ENCODE results near the gene ABCD1.
"Not testable (repeated sequence)": the region's sequence is repeated elsewhere in the genome, so short reads cannot be mapped to it uniquely, and the experiment has no call there.

ABCD1 gene

DNA sequence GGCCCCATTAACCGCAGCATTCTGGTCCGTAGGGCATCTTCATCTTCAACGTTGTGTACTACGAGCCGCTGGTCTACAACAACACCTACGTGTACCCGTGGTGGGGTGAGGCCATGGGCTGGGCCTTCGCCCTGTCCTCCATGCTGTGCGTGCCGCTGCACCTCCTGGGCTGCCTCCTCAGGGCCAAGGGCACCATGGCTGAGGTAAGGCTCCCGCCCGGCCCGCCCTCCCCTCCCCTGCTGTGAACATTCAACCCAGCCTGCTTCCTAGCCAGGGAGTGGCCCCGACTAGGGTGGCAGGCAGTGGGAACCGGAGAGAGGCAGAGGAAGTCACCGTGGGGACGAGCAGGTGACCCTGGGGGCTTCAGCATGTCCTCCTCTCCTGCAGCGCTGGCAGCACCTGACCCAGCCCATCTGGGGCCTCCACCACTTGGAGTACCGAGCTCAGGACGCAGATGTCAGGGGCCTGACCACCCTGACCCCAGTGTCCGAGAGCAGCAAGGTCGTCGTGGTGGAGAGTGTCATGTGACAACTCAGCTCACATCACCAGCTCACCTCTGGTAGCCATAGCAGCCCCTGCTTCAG lies 29.9 kb upstream of the ABCD1 start:
- no peak for DNase-seq

DNA sequence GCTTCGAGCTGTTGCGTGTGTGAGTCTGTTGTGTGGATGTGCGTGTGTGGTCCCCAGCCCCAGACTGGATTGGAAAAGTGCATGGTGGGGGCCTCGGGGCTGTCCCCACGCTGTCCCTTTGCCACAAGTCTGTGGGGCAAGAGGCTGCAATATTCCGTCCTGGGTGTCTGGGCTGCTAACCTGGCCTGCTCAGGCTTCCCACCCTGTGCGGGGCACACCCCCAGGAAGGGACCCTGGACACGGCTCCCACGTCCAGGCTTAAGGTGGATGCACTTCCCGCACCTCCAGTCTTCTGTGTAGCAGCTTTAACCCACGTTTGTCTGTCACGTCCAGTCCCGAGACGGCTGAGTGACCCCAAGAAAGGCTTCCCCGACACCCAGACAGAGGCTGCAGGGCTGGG lies 28.6 kb upstream of the ABCD1 start:
- DNase-seq, result no peak

DNA sequence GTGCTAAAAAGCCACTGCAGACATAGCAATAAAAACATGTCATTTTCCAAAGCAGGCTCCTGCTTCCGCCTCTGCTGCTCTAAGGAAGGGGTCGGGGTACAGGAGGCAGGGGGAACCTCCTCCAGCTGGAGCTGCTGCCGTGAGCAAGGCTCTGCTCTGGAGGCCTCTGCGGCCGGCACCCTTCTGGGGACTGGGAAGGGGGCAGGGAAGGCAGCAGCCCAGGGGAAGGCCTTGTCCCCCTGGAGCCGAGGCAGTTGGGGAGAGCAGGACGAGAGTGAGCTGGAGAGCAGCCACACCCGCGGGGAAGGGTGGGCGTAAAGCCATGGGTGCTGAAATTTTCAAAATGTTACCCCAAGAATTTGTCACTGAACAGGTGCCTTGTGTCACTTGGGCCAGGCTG lies 28.1 kb upstream of the ABCD1 start:
- not testable (repeated sequence) for DNase-seq

DNA sequence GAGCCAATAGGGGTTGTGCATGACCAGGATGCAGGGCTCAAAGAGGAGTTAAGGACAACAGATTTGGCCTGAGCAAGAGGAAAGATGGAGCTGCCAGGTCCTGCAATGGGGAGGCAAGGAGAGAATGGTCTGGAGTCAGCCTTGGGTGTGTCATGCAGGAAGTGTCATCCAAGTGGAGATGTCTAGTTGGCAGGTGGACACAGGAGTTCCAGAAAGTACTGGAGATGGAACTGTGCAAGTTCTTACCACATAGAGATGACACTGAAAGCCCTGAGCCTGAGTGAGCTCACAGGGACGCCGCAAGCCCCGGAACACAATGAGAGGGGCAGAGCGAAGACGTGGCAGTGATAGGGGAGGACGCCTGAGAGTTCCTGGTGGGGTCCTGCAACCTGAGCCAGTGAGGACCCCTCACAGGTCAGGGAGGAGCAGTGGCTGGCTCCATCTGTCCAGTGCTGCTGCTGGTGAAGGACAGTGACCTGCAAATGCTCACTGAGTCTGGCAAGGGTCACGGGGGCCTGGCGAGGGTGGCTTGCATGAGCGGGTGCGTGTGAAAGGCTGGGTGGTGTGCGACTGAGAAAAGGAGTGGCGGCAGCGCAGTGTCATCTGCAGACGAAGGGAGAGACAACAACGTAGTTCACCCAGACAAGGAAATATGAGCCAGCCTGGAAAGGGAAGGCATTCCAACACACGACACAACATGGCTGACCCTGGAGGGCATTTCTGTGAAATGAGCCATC lies 27.5 kb upstream of the ABCD1 start:
- DNase-seq, result not testable (repeated sequence)

DNA sequence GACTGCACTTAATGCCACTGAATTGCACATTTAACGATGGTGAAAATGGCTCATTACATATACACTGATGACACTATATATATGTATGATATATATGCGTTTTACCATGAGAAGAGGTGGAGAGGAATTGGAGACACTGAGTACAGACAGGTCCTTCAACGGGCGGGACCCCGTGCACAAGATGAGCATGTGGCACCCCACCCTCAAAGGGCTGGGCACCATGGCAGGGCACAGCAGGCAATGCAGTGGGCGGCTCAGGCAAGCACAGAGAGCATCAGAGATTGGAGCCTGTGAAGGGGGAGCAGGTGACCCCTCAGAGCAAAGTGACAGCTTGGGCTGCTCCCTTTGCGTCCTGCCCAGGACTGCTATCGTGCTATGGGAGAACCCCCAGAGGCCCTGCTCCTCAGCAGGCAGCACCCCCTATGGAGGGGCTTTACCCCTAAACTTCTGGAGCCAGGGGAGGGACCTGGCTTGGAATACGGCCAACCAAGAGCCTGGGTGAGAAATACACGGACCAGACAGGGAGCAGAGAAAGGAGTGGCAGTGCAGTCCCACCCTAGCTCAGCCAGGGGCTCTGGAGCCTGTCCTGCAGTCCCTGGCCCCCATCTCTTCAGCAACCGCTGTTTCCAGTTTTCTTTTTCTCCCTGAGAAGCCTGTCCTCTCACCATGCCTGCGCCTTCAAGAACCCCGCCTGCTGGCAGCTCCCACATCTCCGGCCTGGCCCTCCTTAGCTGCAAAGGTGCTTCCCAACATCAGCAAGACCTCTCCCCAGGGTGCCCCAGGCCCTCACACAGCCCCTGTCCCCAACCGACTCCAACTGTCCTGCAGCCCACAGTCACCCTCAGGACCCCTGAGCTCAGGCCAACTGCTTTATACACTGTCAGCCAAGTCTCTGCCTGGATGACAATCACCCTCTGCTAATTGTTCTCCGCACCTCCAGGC lies 26.5 kb upstream of the ABCD1 start:
- DNase-seq, result no peak

DNA sequence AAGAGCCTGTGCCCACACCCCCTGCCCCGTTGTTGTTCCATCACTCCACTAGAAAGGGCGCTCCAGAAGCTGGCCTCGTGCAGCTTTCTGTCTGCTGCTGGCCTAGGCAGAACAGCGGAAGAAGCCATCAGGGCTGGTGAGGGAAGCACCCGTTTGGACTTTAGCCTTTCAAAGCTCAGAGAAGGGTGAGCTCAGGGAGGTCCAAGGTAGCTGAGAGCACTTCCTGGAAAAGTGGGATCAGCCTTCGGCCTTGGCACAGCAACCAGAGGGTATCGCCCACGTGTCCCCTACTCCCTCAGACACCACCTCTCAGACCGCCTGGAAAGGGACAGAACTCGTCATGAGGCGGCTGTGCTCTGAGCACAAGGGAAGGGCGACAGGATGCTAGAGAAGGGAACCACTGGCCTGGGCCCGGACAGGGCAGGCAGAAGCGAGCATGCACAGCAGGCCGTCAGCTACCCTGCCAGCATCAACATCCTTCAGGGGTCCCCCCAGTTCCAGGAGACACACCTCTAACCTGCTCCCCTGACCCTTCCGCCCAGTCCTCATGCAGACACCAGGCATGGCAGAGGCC lies 25.4 kb upstream of the ABCD1 start:
- not testable (repeated sequence) for DNase-seq

DNA sequence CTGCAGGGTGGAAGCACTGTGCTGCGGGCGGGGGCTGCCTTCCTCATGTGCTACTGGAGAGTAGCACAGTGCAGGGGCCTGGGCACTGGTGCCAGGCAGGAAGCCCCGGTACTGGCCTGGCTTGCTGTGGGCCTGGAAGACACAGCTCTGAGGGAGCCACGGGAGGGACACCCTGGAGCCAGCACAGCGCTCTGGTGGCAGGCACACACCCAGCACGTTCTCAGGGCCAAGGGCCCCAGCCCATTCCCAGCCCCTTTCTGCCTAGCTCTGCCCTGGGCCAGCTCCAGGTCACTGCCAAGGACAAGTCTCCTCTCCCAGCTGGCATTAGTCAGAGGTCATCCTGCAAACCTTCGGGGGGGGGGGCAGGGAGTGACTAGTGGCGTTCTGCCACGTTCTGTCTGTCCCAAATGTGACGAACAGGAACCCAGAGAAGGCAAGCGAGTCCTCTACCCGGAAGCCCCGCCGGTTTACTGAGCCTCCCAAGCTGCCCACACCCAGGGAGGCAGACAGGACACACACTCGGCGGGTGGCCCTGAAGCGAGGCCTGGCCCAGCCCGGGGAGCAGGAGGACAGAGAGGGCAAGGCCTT lies 24.8 kb upstream of the ABCD1 start:
- not testable (repeated sequence) for DNase-seq

DNA sequence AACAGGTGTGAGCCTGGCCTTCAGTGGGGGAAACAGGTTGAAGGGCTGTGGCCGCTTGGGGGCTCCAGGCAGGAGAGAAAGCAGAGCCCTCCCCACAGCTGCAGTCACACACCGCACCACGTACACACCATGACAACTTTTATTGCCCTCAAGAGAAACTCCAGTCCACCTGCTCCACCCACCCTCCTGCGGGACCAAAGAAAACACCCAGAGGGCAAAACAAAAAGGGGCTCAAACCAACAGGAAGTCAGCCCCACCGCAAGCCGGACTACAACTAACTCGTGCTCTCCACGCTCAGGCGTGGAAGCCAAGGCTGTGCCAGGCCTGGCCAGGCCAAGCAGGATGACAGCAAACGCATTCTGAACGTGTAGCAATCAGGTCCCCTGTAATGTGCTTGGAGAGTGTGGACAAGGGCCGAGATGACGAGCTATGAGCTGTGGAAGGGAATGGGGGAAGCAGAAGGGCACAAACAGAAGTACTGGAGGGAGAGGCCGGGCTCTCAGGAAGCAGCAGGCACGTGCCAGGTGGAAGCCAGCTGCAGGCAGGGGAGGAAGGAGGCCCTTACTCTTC lies 24.2 kb upstream of the ABCD1 start:
- DNase-seq, result no peak

DNA sequence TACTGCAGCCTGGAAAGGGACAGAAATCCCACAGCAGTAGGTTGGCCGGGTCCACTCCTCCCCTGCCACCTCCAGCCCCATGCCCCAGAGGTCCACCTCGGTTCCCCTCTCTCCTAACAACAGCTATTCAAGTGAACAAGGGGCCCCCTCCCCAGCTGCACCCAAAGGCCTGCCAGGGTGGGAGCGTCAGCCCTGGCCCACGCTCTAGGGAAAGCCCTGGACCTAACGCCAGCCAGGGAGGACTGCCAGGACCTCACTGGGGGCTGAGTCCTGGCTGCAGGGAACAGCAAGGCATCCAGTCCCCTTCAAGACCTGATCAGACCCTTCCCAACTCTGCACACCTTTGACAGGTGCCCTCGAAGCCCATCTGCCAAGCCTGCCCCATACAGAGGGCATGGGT lies 23.7 kb upstream of the ABCD1 start:
- DNase-seq, result no peak

DNA sequence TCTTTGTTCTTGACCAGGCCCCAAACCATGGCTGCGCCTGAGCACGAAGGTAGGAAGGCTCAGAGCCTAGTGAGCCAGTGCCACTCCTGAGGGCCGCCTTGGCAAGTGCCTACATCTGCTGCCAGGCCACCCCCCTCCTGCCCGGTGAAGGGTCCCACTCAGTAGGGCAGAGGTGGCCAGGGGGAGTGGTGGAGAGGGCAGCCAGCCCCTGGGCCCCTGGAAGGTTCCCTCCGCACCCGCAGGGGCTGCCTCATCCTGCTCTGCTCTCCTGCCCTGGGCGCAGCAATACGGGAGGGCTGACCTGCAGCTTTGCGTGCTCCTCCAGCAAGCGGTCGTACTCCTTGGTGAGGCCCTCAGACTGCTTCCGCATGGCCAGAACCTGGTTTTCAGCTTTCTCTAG lies 22.9 kb upstream of the ABCD1 start:
- DNase-seq, result no peak

DNA sequence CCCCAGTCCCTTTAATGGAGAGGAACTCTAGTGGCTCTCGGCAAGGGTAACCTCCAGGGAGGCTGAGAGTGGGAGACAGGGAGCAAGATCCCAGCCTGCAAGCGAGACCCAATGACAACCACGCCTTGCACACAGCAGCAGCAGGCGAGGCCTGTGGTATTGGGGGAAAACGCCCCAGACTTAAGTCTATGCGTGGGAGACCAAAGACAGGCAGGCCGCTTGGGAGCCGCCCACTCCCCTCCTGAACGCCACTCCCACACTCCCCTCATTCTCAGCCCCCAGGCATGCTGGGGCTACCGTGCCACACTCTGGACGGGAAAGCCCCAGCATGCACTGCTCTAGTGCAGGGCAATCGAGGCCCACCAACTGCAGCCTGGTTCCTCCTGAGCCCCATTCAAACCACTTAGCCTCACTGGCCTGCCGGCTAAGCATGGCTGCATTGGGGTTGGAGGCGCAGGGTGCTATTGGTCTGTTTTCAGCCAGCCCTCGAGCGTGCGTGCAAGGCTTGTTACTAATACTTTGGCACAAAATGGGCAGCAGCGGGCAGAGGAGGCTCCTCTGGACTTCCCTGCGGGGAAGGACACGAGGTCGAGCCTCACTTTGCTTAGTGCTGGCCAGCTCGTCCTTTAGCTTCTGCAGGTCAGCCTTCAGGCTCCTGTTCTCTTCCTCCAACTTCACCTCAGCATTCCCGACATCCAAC lies 22.2 kb upstream of the ABCD1 start:
- DNase-seq, result no peak

DNA sequence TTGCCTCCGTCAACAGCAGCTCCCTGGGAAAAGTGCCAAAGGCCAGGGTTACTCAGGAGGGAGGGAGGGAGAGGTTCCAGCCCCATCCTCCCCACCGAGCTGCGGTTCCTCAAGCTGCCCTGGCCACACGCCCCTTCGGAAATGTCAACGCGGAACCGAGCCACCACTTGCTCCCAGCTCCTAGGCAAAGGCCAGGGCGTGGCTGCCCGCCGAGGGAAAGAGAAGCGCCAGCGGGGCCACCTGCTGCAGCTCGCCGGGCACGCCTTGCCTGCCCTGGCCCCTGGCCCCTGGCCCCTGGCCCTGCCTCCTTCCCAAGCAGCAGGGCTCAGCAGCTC lies 21.7 kb upstream of the ABCD1 start:
- DNase-seq, result no peak

DNA sequence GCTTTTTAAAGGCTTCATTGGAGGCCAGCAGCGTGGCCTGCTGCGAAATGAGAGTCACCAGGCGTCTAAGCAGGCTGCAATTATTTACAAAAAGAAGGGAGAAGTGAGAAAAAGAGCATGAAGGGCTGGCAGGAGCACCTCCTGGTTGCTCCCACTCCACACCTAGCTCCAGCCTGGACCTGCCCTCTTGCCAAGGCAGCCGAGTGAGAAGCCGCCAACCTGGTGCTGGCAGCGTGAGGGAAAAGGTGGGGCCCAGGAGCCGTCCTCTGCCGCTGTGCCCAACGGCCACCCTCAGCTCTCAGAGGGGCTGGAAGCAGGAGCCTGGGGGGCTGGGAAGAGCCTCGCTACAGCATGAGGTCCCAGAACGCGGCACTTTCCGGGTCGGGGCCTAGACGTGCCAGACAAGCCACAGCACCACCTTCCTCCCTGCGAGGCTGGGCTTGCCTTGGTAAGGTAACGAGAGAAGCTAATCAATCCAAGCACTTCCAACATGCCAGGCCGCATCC lies 20.6 kb upstream of the ABCD1 start:
- no peak for DNase-seq

DNA sequence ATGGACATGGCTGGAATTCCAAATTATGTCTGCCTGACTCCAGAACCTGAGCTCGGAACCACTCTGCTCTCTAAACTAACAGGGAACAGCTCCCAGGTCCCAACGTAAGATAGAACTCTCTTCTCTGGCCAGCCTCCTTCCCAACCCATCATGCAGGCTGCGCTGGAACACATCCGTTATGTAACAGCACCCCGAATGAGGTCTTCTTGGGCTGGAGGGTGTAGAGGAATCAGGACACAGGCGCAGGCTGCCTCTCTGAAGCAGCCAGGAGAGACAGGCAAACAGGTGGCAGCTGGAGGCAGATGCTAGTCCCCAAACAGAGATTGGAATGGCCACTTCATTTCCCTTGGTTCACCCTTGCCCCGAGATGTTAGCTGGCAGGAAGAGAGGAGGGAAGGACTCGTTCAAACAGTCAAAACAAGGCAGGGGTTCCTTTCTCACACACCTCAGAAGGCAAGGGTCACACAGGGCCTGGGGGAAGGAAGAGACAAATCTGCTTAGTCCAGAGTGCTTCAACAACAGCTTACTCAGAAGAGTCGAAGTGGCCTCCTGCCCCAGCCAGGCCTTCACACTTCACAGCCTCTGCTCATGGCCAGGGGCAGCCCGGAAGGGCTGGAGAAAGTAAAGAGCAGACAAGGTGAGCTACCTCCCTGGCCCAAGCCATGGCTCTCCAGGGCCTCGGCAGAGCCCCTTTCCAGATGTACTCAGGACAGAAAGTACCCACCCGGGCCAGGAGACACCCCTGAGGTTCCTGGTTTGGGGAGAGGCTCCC lies 19.8 kb upstream of the ABCD1 start:
- not testable (repeated sequence) for DNase-seq

DNA sequence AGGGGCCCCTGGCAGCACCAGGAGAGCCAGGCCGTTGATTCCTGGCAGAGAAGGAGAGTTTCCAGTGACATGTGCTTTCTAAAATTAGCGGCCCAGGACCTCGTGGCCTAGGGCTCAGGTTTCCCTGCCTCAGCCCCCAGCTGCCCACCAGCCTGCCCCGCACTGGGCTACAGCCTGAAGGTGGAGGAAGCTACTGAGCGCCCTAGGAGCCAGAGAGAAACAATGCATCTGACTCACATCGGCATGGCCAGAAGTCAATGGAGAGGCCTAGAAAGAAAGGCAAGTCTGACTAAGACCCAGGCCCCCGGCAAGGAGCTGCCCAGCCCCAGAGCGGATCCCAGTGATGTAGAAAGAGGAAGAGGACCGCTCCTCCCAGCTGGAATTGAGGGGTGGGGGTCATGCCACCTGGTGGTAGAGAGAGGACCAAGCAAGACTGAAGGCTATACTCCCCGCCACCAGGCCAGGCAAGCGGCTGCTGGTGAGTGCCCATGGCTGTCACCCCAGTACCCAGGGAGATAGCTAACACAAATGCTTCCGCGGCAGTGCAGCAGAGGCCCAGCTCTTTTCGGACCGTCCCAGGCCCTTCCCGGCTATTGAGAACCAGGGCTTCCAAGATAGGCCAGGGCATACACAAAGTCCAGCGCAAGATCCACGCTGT lies 19.1 kb upstream of the ABCD1 start:
- DNase-seq, result not testable (repeated sequence)

DNA sequence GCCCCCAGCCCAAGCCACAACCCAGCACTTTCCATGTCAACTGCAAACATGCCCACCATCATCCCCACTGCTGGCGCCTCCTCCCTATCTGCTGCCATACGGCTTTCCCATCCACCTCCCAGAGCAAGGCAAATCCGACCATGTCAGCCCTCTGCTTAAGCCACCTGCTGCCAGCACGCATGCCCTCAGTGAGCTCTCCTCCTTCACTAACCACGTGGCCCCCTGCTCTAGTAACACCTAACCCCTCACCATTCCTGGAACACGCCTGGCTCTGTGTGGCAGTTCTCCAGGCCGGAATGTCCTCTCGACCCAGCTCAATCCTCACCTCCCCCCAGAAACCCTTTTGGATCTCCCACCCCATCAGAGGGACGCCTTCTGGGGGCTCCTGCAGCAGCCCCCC lies 17.9 kb upstream of the ABCD1 start:
- no peak for DNase-seq

DNA sequence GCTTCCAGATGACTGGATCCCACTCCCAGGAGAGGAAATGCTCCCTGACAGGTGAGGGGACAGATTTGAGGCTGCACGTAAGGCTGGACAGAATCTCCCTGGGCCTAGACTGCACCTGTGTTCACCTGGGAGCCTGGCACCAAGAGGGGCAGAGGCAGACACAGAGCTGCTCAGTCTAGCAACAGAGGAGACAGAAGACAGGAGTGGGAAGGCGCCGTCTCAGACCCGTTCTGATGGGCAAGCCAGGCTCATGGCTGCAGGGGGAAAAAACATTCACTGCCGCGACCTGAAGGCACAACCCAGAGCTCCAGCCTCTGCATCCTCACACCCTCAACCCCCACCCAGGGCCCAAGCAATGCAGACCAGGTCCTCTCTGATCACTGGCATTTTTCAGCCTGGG lies 17.2 kb upstream of the ABCD1 start:
- DNase-seq, result no peak

DNA sequence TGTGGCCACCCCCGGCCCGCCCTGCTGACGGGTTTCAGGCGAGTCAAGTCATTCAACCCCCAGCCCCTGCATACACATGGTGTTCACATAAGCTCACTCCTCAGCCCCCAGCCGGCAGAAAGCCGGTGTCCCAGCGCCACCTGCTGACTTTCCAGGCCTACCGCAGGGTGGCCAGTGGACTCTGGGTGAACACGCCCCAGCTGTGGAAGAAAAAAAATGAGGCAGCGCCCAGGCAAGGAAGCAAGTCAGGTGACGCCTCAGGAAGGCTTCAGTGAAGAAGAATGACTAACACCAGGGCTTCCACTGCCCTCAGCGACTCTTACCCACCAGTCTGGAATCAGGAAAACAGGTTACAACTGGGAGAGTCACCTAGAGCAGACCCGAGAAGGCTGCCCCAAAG lies 16.2 kb upstream of the ABCD1 start:
- no peak for DNase-seq

DNA sequence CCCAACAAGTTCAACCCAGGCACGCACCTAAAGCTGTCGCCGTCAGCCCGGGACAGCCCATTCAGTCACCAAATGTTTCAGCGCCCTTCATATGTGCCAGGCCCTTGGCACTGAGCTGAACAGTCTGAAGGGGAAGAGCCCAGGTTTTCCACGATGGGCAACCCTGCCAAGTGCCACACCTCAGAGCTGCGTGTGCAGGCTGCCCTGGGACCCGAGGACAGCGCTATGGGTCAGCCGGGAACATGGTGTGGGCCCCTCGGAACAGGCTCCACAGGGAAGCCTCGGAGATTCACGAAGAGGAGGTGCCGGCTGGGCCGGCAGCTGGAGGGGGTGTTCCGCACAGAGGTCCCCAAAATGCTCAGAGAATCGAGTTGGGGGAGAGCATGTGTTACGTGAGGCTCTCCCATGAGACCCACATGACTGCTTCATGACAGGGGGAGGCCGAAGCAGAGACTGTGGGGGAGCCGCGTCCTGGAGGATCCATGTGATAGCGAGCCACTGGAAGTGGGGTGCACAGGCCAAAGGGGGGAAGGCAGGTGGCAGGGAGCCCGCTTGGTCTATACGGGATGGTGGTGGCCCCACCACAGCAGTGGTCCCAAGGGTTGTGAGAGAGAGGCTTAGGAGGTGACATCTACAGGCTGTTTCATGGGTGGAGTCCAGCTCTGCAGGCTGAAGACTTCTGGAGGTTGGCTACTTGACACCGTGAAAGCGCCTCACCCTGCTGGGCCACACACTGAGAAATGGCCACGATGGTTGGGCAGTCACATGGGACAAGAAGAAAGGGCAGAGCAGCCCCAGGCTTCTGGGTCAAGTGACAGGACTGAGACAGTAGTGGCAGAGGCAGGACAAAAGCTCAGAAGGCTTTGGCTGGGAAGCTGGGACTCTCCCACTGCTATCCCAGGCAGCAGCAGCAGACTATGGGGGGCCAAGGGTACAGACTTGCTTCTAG lies 14.7 kb upstream of the ABCD1 start:
- no peak for DNase-seq
